Neural cell (in vitro differentiated cells): Measurements from ENCODE around the gene MTOR.

Experiments
- CTCF ChIP-seq: fragments of 450-650 bp; IDR thresholded peaks from 2 replicates; pipeline ENCODE4 v1.5.1; 2014; ENCODE audit warnings: antibody characterized with exemption, mild to moderate bottlenecking, moderate library complexity; ENCODE audit not compliant: poor library complexity, severe bottlenecking
- EP300 ChIP-seq: fragments of 450-650 bp; conservative IDR thresholded peaks from 2 replicates; pipeline ENCODE4 v1.6.1; 2014; ENCODE audit warnings: antibody characterized with exemption, mild to moderate bottlenecking, moderate library complexity; ENCODE audit not compliant: poor library complexity, severe bottlenecking
- MXI1 ChIP-seq: fragments of 450-650 bp; conservative IDR thresholded peaks from 2 replicates; pipeline ENCODE4 v1.6.1; 2014; ENCODE audit warnings: antibody characterized with exemption, mild to moderate bottlenecking; ENCODE audit not compliant: poor library complexity, severe bottlenecking
- POLR2AphosphoS5 ChIP-seq: IDR thresholded peaks from 2 replicates; pipeline ENCODE4 v1.6.1; 2012
- RAD21 ChIP-seq: fragments of 450-650 bp; conservative IDR thresholded peaks from 2 replicates; pipeline ENCODE4 v1.6.1; 2014; ENCODE audit warnings: antibody characterized with exemption, mild to moderate bottlenecking, moderate library complexity
- REST ChIP-seq: IDR thresholded peaks from 2 replicates; pipeline ENCODE4 v1.6.1; 2012; ENCODE audit warnings: borderline replicate concordance
- TAF1 ChIP-seq: IDR thresholded peaks from 2 replicates; pipeline ENCODE4 v1.6.1; 2012; ENCODE audit warnings: low read depth

- TF ChIP-seq EP300 (no peak), POLR2AphosphoS5 (no peak), CTCF (no peak), MXI1 (no peak), TAF1 (no peak), RAD21 (no peak), REST (no peak)
These were observed 199.4 kb downstream of the MTOR start for GRCh38 chr1:11062965-11063401.
